Tibial nerve (tissue), 4 donors: Measurements from ENCODE around the gene MRPS26. TPM values are rescaled to one million over a fixed set of nuclear protein-coding genes. Genes with fewer than 3 reads are reported as not detected.
"Not testable (repeated sequence)": the region's sequence is repeated elsewhere in the genome, so short reads cannot be mapped to it uniquely, and the experiment has no call there.

Experiments used
- DNase-seq, 2 donors: peaks; one replicate each; pipeline ENCODE4 v3.0.0-alpha.2; 2019; ENCODE audit warnings: low spot score in 2 of 2
- H3K27ac ChIP-seq, 4 donors: fragments of 200-600 bp; sonication (generic) in 3 of 4; one replicate each; pipeline ENCODE4 v1.5.1; 2017 to 2019; ENCODE audit warnings: mild to moderate bottlenecking in 1 of 4
- H3K27me3 ChIP-seq, 2 donors: fragments of 200-600 bp; sonication (generic) in 1 of 2; one replicate each; pipeline versions ENCODE4 v1.5.1 to v1.6.0; 2017 to 2019
- H3K36me3 ChIP-seq, 3 donors: fragments of 200-600 bp; sonication (generic); one replicate each; pipeline ENCODE4 v1.5.1; 2018 to 2019
- H3K4me1 ChIP-seq, 4 donors: fragments of 200-600 bp; sonication (generic) in 3 of 4; one replicate each; pipeline ENCODE4 v1.5.1; 2017 to 2019
- H3K4me3 ChIP-seq, 4 donors: fragments of 200-600 bp; sonication (generic) in 3 of 4; one replicate each; pipeline ENCODE4 v1.5.1; 2017 to 2019; ENCODE audit warnings: mild to moderate bottlenecking in 1 of 4, moderate library complexity in 1 of 4
- H3K9me3 ChIP-seq, 4 donors: fragments of 200-600 bp; sonication (generic) in 3 of 4; one replicate each; pipeline ENCODE4 v1.5.1; 2017 to 2019
- CTCF ChIP-seq, 5 experiments: fragments of 200-600 bp in 3 of 5; fragments of 450-650 bp in 2 of 5; sonication (generic) in 3 of 5; IDR thresholded peaks; one replicate each; pipeline ENCODE4 v1.5.1; 2016 to 2019; ENCODE audit warnings: antibody characterized with exemption in 5 of 5, mild to moderate bottlenecking in 3 of 5, moderate library complexity in 2 of 5
- EP300 ChIP-seq, 2 donors: sonication (generic); formaldehyde crosslinking; IDR thresholded peaks; one replicate each; pipeline ENCODE4 v1.6.1; 2017; ENCODE audit warnings: antibody characterized with exemption in 2 of 2, mild to moderate bottlenecking in 1 of 2
- POLR2A ChIP-seq, 2 donors: fragments of 450-650 bp; IDR thresholded peaks; one replicate each; pipeline ENCODE4 v1.6.1; 2017; ENCODE audit warnings: antibody characterized with exemption in 2 of 2, mild to moderate bottlenecking in 2 of 2, moderate library complexity in 2 of 2
- WGBS, 2 donors: methylation state at CpG; one replicate each; pipeline ENCODE4 v1.1.5; 2018; 5-methylcytosine and 5-hydroxymethylcytosine counted together
- total RNA-seq, 4 donors: library from RNA; depleted of rRNA; stranded (reverse); fragments of >200 nt; gene quantifications; one replicate each; pipeline ENCODE4 v1.1.0, GENCODE V29; 2016

Gene MRPS26
- total RNA-seq, 4 donors from 2014 or later, result 43.2 to 87.9 (median 59.5) TPM

- 80% methylated on average over 4 of the region's 4 CpGs for WGBS, 2 donors
- no peak for DNase-seq
These were observed 24.9 kb downstream of the MRPS26 start for GRCh38 chr20:3070725-3071124.

GRCh38 chr20:3071266-3071609, 25.4 kb downstream of the MRPS26 start:
- no peak overlapping the region for H3K27ac ChIP-seq
- H3K9me3 ChIP-seq, result no peaks in the 10 kb centered on the region
- H3K4me1 ChIP-seq, result peaks cover 0 to 11% (median 2%) of the 10 kb centered on the region in 4 donors
- no peak for TF ChIP-seq EP300 (IDR thresholded peaks at IDR 0.05)
- no peak for TF ChIP-seq POLR2A (IDR thresholded peaks at IDR 0.05)
- TF ChIP-seq CTCF (IDR thresholded peaks at IDR 0.05), result no peak
- H3K36me3 ChIP-seq, result no peaks in the 10 kb centered on the region
- DNase-seq, result no peak
- H3K27me3 ChIP-seq, result peaks cover 0 to 70% of the 10 kb centered on the region in 2 donors
- peak overlapping the region in 1 of 4 donors; percentile 50 for H3K4me3 ChIP-seq
- WGBS, 2 donors, result 68 to 76% methylated on average over 15 to 16 of the region's 16 CpGs

More at GRCh38 chr20:3070725-3071124, 24.9 kb downstream of the MRPS26 start:
- TF ChIP-seq CTCF (IDR thresholded peaks at IDR 0.05) (no peak), EP300 (IDR thresholded peaks at IDR 0.05) (no peak), POLR2A (IDR thresholded peaks at IDR 0.05) (no peak)
- H3K27ac ChIP-seq, result no peak overlapping the region
- H3K27me3 ChIP-seq, result peaks cover 0 to 66% of the 10 kb centered on the region in 2 donors
- H3K4me1 ChIP-seq, result peaks cover 0 to 11% (median 2%) of the 10 kb centered on the region in 4 donors
- no peaks in the 10 kb centered on the region for H3K36me3 ChIP-seq
- H3K4me3 ChIP-seq, result no peak overlapping the region
- no peaks in the 10 kb centered on the region for H3K9me3 ChIP-seq

- WGBS, 2 donors, result 5 to 27% methylated on average over 30 to 83 of the region's 95 CpGs
These were observed 26.0 kb downstream of the MRPS26 start, which contains the start of gene OXT for GRCh38 chr20:3071610-3072529. OXT (plus strand) TSS chr20:3071620; CDS start chr20:3071656, 36 bp downstream.

GRCh38 chr20:3072530-3073250, 26.8 kb downstream of the MRPS26 start:
- peaks cover 0 to 80% of the 10 kb centered on the region in 2 donors for H3K27me3 ChIP-seq
- DNase-seq, result no peak
- TF ChIP-seq EP300 (IDR thresholded peaks at IDR 0.05) (no peak), POLR2A (IDR thresholded peaks at IDR 0.05) (no peak), CTCF (IDR thresholded peaks at IDR 0.05) (no peak)
- H3K4me3 ChIP-seq, result peak overlapping the region in 2 of 4 donors; percentile 38 to 50
- H3K36me3 ChIP-seq, result no peaks in the 10 kb centered on the region
- H3K9me3 ChIP-seq, result peaks cover 0 to 7% (median 0%) of the 10 kb centered on the region in 4 donors
- no peak overlapping the region for H3K27ac ChIP-seq
- peaks cover 0 to 11% (median 2%) of the 10 kb centered on the region in 4 donors for H3K4me1 ChIP-seq
- WGBS, 2 donors, result 70 to 74% methylated on average over 21 to 22 of the region's 22 CpGs

More at GRCh38 chr20:3071610-3072529, 26.0 kb downstream of the MRPS26 start, which contains the start of gene OXT:
- Histone ChIP-seq H3K36me3 (no peaks in the 10 kb centered on the region), H3K27me3 (peaks cover 0 to 74% of the 10 kb centered on the region in 2 donors), H3K4me3 (peak within 1 kb of the TSS in 3 of 4 donors; percentile 10 to 50 (median 38)), H3K4me1 (peaks cover 0 to 11% (median 2%) of the 10 kb centered on the region in 4 donors), H3K27ac (no peak within 1 kb of the TSS), H3K9me3 (peaks cover 0 to 5% (median 0%) of the 10 kb centered on the region in 4 donors)
- DNase-seq, result no peak
- TF ChIP-seq POLR2A (IDR thresholded peaks at IDR 0.05) (no peak), CTCF (IDR thresholded peaks at IDR 0.05) (no peak), EP300 (IDR thresholded peaks at IDR 0.05) (no peak)

- not testable (repeated sequence) for DNase-seq, H3K9me3 ChIP-seq, H3K36me3 ChIP-seq, H3K27ac ChIP-seq, H3K4me3 ChIP-seq
- peaks cover 0 to 86% of the 10 kb centered on the region in 2 donors for H3K27me3 ChIP-seq
- 94 to 95% methylated on average over 8 of the region's 8 CpGs for WGBS, 2 donors
- peaks cover 0 to 11% (median 2%) of the 10 kb centered on the region in 4 donors for H3K4me1 ChIP-seq
These were observed 27.4 kb downstream of the MRPS26 start for GRCh38 chr20:3073251-3073643.
